ENCODE data around the gene RBM26. TPM values are rescaled to one million over a fixed set of nuclear protein-coding genes. Genes with fewer than 3 reads are reported as not detected.
A peak's percentile ranks its signal among the peaks of the same experiment; 100 is the strongest.
"Not testable (repeated sequence)": the region's sequence is repeated elsewhere in the genome, so short reads cannot be mapped to it uniquely, and the experiment has no call there.

RBM26 gene
- total RNA-seq, 1 donor, result 17.8 TPM

DNA sequence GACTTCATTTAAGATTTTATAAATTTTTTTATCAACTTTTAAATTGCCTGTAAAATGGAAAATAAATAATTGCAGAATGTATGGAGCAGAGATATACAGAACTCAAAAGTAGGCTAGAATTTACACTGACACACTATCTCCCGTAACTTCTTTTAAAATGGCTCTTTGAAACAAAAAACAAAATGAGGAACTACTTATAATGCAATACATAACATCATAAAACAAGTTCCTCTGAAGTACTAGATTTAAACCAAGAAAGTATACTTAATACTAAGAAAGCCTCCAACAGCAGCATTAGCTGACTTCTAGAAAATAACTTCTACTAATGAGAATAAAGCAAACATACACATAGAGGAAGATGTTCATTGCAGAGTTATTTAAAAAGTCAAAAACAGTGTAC is 17.0 kb downstream of the RBM26 start:
- DNase-seq (ENCODE audit: low read depth in 2 of 3, low spot score in 2 of 3), result peak in 1 of 3 donors; percentile 53

DNA sequence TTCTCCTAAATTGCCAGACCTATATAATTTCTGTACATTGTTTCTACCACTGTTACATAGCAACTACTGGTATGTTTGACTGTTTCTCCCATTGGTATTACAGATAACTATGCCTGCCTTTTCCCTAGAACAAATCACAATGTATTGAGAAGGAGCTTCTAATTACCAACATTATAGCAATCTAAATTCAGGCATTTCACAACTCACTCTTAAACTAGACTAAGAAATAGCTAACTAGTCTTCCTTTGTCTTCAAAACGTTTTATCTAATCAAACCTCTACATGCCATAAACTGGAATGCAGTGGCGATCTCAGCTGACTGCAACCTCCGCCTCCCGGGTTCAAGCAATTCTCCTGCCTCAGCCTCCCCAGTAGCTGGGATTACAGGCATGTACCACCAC is 18.2 kb downstream of the RBM26 start:
- DNase-seq (ENCODE audit: low read depth in 2 of 3, low spot score in 2 of 3), result no peak

DNA sequence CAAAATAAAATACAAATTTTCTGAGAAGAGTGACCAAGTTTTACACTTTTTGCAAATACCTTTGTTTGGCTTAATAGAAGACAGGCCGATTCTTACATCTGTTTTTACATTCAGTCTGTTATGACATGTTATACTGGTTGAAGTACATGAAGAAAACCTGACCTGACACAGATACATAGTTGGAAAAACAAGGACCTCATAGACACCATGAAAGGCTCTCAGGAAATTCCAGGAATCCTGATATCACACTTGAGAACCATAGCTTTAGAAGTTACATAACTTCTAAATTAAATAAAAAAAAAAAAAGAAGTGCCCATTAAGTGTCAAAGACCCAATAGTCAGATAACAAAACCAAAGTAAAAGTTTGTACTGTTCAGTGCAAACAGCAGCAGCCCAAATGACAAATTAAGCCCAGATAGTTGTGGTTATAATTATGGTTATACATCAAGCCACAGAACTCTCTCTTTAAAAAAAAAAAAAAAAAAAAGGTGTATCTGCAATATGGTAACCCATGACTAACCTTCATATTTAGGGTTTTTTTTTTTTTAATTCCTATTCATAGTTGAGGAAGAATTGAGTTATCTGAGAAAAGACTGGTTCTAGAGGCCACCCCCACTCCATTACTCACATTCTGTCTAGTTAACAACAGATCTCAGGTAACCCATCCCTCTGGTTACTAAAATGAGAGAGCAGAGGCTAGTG is 19.8 kb downstream of the RBM26 start:
- DNase-seq (ENCODE audit: low read depth in 2 of 3, low spot score in 2 of 3), result peak in 1 of 3 donors; percentile 14

DNA sequence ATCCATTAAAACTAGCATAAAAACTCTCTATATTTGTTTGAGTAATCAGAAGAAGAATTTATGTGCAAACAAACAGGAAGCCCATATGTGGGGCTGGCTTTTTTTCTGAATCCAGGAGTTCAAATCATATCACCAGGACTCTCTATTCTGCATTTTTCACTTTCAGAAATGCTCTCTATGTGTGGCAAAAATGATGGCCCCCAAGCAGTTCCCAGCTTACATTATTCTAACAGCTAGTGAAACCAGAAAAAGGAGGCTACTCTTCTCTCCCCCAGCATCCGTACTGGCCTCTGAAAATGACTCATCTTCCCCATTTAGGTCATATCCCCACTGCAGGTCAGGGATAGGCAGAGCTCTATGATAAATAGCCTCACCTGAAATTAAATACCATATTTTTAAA is 20.4 kb downstream of the RBM26 start:
- DNase-seq (ENCODE audit: low read depth in 2 of 3, low spot score in 2 of 3), result peak in 1 of 3 donors; percentile 26

DNA sequence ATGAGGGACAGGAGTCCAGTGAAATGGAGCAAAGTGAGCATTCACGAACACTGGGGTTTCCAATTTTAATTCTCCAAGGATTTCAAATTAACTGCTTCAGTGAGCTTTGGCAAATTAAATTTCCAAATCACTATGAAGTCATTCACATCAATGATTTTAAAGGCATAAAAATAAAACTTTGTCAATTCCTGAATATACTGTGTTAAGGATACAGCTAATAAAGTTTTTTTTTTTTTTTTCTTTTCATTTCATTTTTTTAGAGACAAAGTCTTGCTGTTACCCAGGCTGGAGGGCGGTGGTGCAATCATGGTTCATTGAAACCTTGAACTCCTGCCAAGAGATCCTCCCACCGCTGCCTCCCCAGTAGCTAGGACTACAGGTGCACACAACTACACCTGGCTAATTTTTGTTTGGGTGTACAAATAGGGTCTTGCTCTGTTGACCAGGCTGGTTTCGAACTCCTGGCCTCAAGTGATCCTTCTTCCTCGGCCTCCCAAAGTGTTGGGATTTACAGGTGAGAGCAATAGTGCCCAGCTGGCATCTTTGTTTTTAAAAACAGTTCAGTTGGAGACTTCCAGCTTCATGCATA is 21.9 kb downstream of the RBM26 start:
- no peak for DNase-seq (ENCODE audit: low read depth in 2 of 3, low spot score in 2 of 3)

DNA sequence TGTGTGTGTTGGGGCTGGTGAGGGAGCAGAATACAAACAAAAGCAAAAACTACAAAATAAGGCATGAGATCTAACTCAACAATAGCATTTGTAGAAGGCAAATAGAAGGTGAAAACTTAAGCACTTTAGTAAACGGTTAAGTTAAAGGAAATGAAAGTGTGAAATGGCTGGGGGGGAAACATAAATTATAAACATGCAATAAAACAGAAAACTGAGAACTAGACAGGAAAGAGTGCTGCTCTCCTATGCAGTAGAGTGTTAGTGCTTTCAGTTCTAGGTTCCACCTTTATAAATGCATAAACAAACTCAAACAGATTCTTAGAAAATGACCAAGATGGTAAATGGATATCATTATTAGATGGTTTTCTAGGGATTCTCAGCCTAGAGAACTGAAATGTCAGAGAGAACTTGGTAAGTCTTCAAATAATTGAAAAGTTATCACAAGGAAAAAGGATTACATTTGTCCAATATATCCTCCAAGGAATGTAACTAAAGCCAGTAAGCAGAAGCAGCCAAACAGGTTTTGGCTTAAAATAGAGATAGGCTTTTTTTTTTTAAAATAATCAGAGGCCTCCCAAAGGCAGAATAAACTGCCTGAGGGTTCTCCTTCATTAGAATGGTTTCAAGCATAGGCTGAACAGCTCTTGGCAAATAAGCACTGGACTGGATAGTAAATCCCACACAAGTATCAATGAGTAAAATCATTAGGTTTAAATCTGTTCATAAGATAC is 23.3 kb downstream of the RBM26 start:
- peak in 1 of 3 donors; percentile 56 for DNase-seq (ENCODE audit: low read depth in 2 of 3, low spot score in 2 of 3)

DNA sequence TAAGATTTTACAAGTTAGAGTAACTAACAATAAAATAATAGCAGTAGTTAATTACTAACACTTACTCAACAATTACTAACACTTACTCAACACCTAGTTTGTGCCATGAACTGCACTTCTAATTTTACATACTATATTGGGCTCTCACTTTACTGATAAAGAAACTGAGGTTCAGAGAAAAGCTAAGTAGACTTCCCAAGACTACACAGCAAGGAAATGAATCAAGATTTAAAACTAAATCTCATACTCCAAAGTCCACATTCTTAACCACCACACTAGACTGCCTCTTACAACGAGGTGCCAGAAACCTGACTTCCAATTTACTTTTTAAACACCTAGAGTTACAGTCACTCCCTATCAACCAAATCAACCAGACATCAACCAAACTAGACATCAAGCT is 25.1 kb downstream of the RBM26 start:
- no peak for DNase-seq (ENCODE audit: low read depth in 2 of 3, low spot score in 2 of 3)

DNA sequence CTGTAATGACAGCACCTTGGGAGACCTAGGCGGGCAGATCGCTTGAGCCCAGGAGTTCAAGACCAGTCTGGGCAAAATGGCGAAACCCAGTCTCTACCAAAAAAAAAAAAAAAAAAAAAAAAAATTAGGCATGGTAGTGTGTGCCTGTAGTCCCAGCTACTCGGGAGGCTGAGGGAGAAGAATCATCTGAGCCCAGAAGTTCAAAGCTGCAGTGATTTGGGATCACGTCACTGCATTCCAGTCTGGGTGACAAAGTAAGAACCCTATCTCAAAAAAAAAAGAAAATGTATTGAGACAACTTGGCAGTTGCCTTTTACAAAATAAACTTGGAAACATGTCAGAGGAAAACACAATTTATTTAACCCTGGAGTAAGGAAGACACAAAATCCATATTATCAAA is 26.8 kb downstream of the RBM26 start:
- no peak for DNase-seq (ENCODE audit: low read depth in 2 of 3, low spot score in 2 of 3)

DNA sequence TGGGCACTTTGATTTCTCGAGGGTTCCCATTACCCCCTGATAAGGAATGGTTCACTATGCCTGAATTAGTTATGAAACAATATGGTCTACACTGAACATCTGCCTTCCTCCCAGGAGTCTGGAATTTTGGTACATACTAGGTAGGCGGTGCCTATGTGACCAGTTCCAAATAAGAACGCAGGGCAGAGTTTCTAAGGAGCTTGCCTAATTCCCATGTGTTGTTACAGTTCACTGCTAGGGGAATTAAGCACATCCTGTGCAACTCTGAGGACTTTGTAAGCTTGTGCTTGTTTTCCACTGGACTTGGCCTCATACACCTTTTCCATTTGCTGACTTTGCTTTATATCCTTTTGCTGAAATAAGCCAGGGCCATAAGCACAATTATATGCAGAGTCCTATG is 29.2 kb downstream of the RBM26 start:
- DNase-seq (ENCODE audit: low read depth in 2 of 3, low spot score in 2 of 3), result no peak

DNA sequence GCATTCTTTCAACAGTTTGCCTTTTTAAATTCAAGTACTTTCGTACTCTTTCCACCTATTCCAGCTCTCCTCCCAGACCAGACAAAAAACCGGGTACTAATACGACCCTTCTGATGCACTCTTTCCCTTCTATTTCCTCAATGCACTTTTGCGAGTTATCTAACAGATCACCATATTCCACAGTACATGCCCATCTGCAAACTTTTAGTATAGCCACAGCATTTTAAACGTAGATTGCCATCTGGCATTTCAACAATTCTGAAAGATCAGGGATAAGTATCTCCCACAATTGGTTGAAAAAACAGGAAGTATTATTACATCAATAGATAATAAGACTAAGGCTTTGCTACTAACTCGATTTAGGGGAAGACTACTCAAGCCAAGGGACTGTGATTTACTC is 31.5 kb downstream of the RBM26 start:
- DNase-seq (ENCODE audit: low read depth in 2 of 3, low spot score in 2 of 3), result no peak

DNA sequence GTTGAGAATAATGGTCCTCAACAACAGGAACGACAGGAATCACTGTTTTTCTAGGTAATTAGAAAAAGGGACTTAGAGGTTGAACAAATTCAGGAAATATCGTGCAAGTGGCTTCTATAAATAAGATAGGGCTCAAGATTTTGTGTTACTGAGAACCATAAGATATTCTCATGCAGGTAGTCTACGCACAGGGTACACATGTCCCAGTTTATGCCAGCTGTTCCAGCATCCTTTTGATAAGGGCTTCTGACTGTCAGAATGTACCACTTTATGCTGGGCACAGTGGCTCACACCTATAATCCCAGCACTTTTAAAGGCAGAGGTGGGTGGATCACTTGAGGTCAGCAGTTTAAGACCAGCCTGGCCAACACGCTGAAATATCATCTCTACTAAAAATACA is 32.1 kb downstream of the RBM26 start:
- no peak for DNase-seq (ENCODE audit: low read depth in 2 of 3, low spot score in 2 of 3)

DNA sequence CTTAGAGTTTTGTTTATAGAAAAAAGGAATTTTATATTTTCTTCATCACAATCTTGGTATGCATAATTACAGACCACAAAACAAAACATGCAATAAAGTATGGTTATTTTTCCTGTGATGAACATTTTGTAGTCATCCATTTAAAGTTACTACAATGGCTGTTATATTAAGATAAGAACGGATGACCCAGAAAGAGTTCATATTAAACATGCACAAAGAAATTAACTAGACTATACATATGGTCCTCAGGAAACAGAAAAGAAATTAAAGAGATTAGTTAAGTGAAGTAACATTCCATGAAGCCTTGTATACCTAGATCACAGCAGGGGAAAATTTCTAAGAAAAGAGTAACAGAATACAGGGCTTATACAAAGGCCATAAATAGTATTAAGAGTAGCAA is 36.8 kb downstream of the RBM26 start:
- no peak for DNase-seq (ENCODE audit: low read depth in 2 of 3, low spot score in 2 of 3)

DNA sequence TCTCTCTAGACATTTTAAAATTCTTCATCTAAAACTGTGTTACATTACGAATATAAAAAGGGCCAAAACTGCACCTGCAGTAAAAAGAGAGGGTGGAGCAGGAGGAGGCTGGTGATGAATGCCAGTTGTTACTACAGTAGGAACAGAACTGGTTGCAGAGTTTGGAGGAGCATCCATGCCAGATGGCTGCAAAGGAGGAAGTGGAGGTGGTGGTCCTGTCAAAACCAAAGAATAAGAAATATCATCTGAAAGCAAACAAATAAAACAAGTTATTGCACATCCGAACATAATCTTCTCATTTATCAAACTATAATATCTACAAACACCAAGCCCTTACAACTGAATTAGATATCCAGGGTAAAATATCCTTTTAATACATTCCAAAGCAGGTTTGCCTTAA is 40.1 kb downstream of the RBM26 start:
- DNase-seq (ENCODE audit: low read depth in 2 of 3, low spot score in 2 of 3), result no peak

DNA sequence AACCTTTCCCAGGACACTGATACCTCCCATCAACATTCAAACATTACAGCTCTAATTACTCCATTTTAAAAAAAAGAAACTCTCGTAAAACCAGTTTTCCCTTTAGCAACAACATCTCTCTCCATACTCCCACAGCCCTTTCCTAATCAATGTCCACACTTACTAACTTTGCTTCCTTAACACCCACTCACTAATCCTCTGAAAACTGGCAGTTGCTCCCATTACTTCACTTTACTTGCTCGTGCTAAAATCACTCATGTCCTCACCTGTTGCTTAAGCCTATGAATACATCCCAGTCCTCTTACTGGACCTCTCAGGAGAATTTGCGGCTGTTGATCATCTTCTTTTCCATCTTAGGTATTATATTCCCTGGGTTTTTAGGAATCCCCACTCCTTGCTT is 44.8 kb downstream of the RBM26 start:
- DNase-seq (ENCODE audit: low read depth in 2 of 3, low spot score in 2 of 3), result no peak

DNA sequence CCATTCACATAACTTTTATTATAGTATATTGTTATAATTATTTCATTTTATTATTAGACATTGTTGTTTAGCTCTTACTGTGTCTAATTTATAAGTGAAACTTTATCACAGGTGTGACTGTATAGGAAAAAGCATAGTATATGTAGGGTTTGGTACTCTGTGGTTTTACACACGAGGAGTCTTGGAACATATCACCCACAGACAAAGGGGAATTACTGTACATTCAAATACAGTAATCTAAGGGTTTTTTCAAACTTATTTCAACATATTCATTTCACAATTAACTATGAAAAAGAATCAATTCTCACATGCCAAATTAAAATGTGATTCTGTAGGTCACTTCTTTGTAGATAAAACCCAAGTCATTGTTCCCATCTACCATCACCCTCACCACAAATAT is 46.0 kb downstream of the RBM26 start:
- DNase-seq (ENCODE audit: low read depth in 2 of 3, low spot score in 2 of 3), result no peak

DNA sequence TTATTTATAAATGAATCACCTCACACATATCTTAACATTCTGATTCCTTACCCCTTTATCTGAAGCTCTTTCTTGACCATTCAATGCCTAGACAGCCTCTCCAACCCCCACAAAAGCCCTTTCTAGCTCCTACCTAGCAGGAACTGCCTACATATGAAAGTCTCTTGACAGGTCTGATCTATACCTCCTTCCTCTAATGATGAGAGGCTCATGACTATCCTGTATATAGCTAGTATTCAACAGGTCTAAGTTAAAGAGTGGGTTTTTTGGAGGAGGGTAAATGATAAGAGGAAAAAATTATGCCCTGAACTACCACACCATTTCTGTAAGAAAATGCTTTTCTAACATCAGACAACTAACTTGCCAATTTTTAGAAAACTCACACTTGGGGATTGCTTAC is 47.0 kb downstream of the RBM26 start:
- no peak for DNase-seq (ENCODE audit: low read depth in 2 of 3, low spot score in 2 of 3)

DNA sequence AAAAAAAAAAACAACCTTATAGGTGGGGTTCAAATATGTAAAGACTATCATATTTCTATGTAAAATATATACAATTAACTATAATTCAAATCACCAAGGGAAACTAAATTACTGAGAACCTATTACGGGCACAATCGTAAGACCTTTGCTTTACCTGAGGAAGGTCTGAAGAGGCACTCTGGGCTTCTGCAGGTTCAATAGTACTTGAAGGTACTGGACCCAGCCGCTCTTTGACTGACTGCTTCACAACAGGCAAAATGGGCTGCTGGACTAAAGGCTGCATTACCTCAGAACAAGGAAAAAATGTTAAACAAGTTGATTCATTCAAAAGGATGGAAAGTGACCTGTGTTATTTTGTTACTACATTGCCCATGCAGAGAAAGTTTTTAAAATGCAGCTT is 51.8 kb downstream of the RBM26 start:
- DNase-seq (ENCODE audit: low read depth in 2 of 3, low spot score in 2 of 3), result no peak

DNA sequence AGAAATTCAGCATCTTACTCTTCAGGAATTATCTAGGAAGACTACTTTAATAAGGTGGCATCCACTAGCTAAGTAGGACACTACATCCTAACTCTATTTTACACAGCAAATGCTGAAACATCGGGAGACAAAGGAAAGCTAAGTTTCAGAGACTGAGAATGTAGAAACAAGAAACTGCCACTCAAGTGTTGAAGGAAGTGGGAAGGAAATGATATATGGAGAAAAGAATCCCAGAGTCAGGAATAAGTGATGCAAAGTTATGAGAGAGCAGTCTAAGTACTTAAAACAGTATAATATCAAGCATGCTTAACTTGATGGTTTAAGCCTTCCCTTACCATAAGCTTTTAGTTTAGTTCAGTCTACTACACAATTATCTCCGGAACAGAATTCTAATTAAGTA is 52.4 kb downstream of the RBM26 start:
- no peak for DNase-seq (ENCODE audit: low read depth in 2 of 3, low spot score in 2 of 3)

DNA sequence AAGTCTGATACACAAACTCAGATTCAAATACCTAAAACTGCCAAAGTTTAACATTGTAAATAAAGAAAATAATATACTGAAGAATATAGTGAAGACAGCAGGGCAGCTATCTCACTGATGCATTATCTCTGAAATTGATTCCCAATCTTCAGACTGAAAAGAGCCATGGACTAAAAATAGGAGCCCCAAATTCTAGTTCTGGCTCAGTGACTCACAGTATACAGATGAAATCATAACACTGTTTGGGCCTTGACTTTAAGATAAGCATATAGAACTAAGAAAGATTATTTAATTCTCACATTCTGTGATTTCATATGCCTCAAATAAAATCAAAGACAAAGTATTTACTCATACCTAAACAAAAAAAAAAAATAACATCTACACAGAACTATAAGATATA is 53.9 kb downstream of the RBM26 start:
- no peak for DNase-seq (ENCODE audit: low read depth in 2 of 3, low spot score in 2 of 3)

DNA sequence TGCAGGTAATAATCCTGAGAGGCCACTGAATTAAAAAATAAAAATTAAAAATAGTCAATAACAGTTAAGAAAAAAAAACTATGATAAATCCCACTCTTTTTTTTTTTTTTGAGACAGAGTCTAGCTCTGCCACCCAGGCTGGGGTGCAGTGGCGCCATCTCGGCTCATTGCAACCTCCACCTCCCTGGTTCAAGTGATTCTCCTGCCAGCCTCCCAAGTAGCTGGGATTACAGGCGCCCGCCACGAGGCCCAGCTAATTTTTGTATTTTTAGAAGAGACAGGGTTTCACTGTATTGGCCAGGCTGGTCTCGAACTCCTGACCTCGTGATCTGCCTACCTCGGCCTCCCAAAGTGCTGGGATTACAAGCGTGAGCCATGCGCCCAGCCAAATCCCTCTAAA is 56.4 kb downstream of the RBM26 start:
- not testable (repeated sequence) for DNase-seq (ENCODE audit: low read depth in 2 of 3, low spot score in 2 of 3)

DNA sequence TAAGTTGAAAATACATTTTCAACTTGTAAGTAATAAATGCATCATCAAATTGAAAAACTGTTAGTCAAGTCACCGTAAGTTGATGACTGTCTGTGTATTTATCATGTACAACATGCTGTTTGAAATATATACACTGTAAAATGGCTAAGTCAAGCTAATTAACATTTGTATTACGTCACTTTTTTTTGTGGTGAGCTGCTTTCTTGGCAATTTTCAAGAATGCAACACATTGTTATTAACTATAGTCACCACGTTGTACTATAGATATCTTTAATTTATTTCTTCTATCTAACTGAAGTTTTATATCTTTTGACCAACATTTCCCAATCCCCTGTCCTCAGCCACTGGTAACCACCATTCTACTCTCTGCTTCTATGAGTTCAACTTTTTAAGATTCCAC is 57.0 kb downstream of the RBM26 start:
- DNase-seq (ENCODE audit: low read depth in 2 of 3, low spot score in 2 of 3), result no peak

DNA sequence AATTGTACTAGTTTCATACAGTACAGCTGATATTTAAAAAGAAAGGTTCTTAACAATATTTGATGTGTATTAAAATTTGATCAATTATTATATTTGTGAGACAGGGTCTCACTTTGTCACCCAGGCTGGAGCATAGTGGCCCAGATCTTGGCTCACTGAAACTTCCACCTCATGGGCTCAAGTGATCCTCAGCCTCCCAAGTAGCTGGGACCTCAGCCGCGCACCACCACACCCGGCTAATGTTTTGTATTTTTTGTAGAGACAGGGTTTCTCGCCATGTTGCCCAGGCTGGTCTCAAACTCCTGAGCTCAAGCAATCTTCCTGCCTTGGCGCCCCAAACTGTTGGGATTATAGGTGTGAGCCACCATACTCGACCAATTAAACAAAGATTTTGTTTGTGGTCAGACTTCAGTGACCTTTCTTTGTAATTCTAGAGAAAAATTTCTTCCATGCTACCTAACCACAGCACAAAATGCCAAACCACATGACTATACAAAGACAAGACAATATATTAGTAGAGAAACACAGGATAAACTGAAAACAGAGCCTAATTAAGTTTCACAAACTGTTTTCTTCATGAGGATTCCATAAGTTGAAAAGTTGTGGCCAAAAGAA is 59.6 kb downstream of the RBM26 start:
- DNase-seq (ENCODE audit: low read depth in 2 of 3, low spot score in 2 of 3), result no peak

Data from hematopoietic multipotent progenitor cell (in vitro differentiated cells).